Ovary (tissue), 3 donors: Measurements from ENCODE around the gene MDM2.

Experiments used
- CTCF ChIP-seq, 3 donors: fragments of 450-650 bp in 2 of 3; fragments of 200-600 bp in 1 of 3; IDR thresholded peaks; one replicate each; pipeline versions ENCODE4 v1.5.1 to v1.8.0; 2016 to 2022; ENCODE audit warnings: antibody characterized with exemption in 3 of 3, mild to moderate bottlenecking in 1 of 3
- POLR2A ChIP-seq: fragments of 450-650 bp; IDR thresholded peaks from one replicate; pipeline ENCODE4 v1.6.1; 2017; ENCODE audit warnings: antibody characterized with exemption, mild to moderate bottlenecking, moderate library complexity
- donor health status: DM: no; HTN: no; CAD: no.

GRCh38 chr12:68837215-68837614 is 29.2 kb downstream of the MDM2 start:
- TF ChIP-seq CTCF (IDR thresholded peaks at IDR 0.05) (no peak), POLR2A (no peak)
